ENCODE results near the gene TSPEAR.

GRCh38 chr21:44699502-44700001 is 11.8 kb downstream of the TSPEAR start:
- TF ChIP-seq CTCF (conservative IDR thresholded peaks at IDR 0.05; ENCODE audit: low read length) (no peak), EZH2phosphoT487 (IDR thresholded peaks at IDR 0.05; ENCODE audit: borderline replicate concordance, low read depth, low read length) (no peak)

Data from OCI-LY7 (cell line).